Stimulated activated CD8-positive, alpha-beta memory T cell treated with anti-CD3 and anti-CD28 coated beads, Interleukin-7, amount 100 ng/mL, for 48 hours (primary cell): ENCODE results near the gene TRIM46.
A peak's percentile ranks its signal among the peaks of the same experiment; 100 is the strongest.

Source experiments
- DNase-seq, 2 donors: peaks; one replicate each; pipeline ENCODE4 v3.0.0-alpha.2; 2020; ENCODE audit warnings: low read depth in 1 of 2; ENCODE audit errors: extremely low read depth in 1 of 2

TRIM46 gene, protein sequence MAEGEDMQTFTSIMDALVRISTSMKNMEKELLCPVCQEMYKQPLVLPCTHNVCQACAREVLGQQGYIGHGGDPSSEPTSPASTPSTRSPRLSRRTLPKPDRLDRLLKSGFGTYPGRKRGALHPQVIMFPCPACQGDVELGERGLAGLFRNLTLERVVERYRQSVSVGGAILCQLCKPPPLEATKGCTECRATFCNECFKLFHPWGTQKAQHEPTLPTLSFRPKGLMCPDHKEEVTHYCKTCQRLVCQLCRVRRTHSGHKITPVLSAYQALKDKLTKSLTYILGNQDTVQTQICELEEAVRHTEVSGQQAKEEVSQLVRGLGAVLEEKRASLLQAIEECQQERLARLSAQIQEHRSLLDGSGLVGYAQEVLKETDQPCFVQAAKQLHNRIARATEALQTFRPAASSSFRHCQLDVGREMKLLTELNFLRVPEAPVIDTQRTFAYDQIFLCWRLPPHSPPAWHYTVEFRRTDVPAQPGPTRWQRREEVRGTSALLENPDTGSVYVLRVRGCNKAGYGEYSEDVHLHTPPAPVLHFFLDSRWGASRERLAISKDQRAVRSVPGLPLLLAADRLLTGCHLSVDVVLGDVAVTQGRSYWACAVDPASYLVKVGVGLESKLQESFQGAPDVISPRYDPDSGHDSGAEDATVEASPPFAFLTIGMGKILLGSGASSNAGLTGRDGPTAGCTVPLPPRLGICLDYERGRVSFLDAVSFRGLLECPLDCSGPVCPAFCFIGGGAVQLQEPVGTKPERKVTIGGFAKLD

DNA sequence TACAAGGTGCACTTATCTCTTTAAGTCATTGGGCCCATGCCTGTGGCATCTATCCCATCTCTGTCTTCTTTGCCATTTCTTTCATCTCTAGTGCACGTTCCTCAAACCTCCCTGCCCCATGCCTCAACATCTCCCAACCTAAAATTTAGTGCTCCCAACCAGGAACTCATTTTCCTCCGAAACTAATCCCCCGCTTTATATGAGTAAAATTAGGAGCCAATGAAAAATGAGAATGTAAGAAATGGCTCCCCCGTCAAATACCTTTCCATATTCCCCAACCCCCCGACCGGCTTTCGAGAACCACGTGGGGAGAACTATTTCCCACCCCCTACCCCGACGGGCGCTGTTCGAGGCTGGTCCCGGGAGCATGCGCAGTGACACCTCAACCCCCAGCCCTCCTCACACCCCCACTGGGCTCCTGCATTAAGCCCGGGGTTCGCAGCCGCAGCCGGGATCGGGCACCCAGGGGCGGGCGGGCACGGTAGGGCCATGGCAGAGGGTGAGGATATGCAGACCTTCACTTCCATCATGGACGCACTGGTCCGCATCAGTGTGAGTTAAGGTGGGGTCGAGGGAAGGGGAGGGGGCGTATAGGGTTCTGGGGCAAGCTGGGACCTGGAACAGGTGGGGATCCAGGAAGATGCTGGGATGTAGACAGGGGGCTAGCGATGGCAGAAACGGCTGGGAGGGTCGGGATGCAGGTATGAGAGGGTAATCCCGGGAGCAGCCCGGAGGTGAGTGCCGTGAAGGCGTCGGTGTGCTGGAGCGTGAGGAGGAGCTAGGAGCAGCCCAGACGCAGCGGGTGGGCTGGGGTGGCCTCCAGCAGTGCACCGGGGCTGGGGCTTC, at the start of gene TRIM46:
Gene TRIM46 (plus strand): TSS at position 372 of the 846 bp plus-strand sequence. CDS start 118 bp downstream, at position 490.
- peak in 1 of 2 donors; percentile 74 for DNase-seq

DNA sequence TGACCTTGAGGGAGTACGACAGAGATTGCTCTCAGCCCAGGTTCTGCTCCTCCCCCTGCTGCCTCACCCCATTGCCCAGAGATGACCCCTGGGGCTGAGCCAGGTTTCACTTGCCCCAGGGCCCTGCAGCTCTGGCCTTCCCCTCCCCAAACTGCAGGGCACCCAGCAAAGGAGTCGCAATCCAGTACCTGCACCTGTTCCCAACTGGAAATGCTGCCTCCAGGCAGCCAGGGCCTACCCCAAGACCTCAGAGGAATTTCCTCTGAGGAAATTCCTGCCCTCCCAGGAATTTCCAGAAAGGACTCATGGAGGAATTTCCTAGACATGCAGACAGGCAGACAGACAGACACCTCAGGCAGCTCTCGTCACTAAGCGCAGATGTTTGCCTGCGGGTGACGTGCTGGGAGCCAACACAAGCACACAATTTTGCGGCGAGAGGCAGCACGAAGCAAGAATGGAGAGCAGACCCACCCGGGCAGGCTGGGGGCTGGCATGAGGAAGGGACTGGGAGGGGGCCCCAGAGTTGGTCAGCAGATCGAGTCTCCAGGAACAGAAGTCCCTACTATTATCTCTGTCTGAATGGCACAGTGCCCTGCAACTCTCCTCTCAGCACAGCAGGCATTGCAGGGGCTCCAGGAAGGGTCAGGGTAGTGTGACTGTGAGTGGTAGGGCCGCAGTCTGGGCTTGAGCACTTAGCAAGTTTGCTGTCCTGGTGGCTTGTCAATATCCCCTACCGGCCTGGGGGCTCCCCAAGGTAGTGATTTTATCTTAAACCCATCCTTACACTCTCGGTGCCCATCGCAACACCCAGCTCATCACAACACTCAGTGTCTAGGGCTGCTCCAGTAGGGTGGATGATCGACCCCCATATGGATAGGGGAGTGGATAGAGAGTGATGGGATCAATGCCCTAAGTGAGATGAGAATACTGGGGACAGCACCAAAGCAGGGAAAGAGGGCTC, 48.9 kb upstream of the TRIM46 start:
- no peak for DNase-seq

DNA sequence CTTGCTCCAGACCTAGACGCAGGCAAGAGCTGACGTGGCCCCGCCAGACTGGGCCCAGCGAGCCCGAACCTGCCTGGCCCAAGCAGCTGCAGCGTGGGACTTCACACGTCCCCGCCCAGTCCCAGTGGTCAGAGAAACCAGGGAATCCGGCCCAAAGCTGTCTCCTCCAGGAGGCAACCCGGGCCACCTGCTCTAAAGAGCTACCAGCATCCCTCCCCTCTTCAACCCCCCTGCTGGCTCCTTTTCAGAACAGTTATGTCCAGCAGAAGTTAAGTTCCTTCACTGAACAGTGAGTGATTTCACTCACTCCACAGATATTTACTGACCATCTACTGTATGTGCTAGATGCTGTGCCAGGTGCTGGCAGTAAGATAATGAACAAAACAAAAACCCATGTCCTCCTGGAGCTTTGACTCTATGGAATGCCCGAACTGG, 48.1 kb upstream of the TRIM46 start:
- no peak for DNase-seq

DNA sequence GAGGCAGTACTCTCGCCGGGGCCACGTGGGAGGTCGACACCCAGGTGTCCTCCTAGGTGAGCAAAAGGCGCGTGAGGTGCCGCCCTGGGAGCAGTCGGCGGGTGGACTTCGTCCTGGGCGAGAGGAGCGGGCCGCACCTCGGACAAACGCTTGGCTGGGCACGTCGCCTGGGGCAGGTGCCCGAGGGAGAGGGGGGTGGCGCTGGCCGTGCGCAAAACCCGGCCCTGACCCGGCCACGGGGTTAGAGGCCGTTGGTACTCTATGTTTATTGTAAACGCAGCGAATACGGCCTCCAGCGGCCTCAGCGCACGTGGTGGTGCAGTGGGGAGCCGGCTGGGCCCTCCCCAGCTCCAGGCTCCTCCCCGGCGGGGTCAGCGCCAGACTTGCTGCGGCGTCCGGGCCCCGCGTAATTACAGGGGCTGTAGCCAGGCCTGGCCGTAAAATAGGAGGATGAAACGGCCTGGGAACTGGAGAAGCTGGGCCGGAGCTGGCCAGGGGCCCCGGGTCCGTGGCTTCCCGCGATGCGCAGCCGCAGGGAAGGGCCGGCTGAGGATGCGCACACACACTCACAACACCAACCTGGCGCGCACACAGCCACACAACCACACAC, 47.6 kb upstream of the TRIM46 start:
- DNase-seq: no peak

- DNase-seq: peak in 1 of 2 donors; percentile 12
These were observed 47.0 kb upstream of the TRIM46 start for GRCh38 chr1:155126556-155127104.

- DNase-seq: peak in 1 of 2 donors; percentile 17
These were observed 46.3 kb upstream of the TRIM46 start, which contains the start of gene EFNA1 for GRCh38 chr1:155127105-155127966. Gene EFNA1, plus strand, starts transcription at chr1:155127876. Its CDS starts 102 bp downstream, at chr1:155127978.

- no peak for DNase-seq
These were observed 45.5 kb upstream of the TRIM46 start for GRCh38 chr1:155127967-155128754.

- DNase-seq: no peak
These were observed 44.7 kb upstream of the TRIM46 start for GRCh38 chr1:155128755-155129473.

- no peak for DNase-seq
These were observed 43.2 kb upstream of the TRIM46 start for GRCh38 chr1:155130272-155131006.

DNA sequence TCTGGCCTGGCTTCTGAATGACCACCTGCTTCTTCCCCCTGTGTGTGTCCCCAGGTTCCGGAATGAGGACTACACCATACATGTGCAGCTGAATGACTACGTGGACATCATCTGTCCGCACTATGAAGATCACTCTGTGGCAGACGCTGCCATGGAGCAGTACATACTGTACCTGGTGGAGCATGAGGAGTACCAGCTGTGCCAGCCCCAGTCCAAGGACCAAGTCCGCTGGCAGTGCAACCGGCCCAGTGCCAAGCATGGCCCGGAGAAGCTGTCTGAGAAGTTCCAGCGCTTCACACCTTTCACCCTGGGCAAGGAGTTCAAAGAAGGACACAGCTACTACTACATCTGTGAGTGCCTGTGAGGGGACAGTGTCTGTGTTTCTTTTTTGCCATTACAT, 42.4 kb upstream of the TRIM46 start:
- no peak for DNase-seq

GRCh38 chr1:155131856-155132255, 41.8 kb upstream of the TRIM46 start:
- DNase-seq: no peak

GRCh38 chr1:155133799-155134281, 39.8 kb upstream of the TRIM46 start:
- no peak for DNase-seq

GRCh38 chr1:155134322-155134721, 39.3 kb upstream of the TRIM46 start:
- DNase-seq: no peak

DNA sequence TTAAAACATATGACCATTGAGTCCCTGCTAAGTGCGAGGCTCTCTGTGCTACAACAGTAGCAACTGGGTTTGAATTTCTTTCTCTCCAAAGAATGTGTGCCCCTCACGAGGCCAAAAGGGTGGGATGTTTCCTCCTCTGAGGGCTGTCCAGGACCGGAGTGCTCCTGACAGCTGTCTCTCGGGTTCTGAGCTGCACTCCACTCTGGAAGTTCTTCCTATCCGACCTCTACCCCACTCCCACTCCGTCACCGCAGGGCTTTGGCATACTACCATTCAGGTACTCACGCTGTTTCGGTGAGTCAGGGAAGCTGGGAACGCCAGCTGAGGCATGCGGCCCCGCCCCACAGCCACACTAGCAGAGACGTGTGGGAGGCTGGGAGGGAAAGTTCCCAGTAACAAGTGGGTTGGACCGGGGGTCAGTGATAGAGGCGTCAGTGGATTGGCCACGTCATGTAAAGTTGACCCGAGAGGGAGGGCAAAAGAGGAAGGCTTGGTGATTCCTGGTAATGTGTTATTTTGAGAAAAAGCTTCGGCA, 38.7 kb upstream of the TRIM46 start:
- DNase-seq: peak; percentile 57 to 84

DNA sequence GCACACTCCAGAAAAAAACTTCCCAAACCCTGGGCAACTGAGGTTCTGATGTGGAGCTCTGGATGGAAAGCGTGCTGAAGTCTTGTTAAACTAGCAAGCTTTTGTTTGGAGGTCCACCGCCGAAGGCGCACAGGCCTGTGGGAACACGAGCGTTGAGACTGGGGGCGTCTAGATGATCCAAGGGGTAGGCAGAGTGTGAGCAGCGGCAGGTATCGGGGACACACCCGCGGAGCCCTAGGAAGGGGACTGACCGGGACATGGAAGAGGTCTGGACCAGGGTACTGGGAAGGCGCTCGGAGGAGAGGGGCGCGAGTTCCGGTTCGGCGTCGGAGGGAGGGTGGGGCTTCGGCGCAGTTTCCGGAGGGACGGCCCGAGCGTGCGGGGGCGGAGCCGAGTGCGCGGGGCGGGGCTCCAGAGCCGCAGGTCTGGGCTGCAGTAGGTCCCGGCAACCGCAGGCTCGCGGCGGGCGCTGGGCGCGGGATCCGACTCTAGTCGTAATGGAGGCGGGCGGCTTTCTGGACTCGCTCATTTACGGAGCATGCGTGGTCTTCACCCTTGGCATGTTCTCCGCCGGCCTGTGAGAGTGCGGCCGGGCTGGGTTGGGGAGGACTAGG, 38.1 kb upstream of the TRIM46 start, which contains the start of gene SLC50A1:
Gene SLC50A1 (plus strand): TSS at position 438 of the 614 bp plus-strand sequence. CDS start 60 bp downstream, at position 498.
- DNase-seq: peak; percentile 90 to 92
